HT1080 (cell line): ENCODE results near the gene RNF157. TPM values are rescaled to one million over a fixed set of nuclear protein-coding genes. Genes with fewer than 3 reads are reported as not detected.

Experiments
- DNase-seq: peaks from one replicate; pipeline ENCODE4 v3.0.0-alpha.2; 2015; ENCODE audit warnings: low read depth
- small RNA-seq: library from RNA; depleted of rRNA; stranded (forward); fragments of <200 nt; gene quantifications from one replicate; pipeline ENCODE3, GENCODE V24; 2014
- total RNA-seq: library from RNA; depleted of rRNA; stranded (reverse); fragments of >200 nt; shearing (Covaris generic); gene quantifications from 2 replicates; pipeline ENCODE4 v1.2.3, GENCODE V29; 2014; rRNA removed

RNF157 gene
- total RNA-seq, 1 experiment from 2014 or later: 0.10 TPM

DNA sequence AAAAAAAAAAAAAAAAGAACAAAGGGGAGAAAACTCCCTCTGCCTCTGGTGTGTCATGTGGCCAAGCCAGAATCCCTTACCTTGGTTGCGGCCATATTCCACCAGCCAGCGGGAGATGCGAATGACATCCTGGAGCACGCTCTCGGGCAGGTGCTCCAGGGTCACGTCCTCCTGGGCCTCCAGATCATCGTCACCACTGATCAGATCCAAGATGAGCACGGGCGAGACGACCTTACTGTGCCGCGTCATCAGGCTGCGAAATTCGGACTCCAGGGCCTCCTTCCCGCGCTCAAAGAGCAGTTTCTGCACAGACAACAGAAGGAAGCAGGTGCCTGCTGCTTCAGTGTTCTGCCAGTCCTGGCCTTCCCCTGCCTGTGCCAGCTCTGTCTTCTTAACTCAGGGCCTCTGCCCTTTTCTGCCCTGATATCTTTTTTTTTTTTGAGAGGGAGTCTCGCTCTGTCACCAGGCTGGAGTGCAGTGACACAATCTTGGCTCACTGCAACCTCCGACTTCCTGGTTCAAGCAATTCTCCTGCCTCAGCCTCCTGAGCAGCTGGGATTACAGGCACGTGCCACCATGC, 142.5 kb downstream of the RNF157 start:
- no peak for DNase-seq

DNA sequence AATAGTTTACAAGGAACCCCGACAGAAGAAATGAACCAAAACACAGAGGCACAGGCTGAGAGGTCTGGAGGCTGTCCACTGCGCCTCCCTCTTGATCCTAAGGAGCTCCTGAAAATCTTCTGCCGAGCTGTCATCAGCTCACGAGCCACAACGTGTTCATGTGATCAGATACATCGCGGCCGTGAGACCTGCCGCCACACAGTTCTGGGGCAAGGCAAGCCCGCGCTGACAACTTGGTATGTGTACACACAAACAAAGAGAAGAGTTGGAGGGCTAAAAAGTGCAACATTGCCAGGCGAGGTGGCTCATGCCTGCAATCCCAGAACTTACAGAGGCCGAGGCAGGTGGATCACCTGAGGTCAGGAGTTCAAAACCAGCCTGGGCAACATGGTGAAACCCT, 144.3 kb downstream of the RNF157 start:
- DNase-seq: no peak

DNA sequence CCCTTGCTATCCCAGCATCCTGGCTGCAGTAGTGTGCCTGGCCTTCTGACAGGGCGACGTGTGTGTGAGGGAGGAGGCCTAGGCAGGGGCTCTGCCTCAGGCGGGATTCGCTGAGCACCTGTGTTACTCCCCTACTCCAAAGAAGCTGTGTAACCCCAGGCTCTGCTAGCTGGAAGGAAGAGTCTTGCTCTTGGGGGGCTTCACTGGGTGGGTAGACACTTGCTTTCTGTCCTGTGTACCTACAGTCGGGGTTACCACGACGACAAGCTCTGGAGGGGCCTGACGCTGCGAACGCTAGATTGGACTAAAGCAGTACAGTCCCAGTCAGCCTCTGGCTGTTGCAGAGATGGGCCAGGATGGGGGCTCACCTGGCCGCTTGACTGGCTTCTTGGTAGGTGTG, 146.2 kb downstream of the RNF157 start:
- no peak for DNase-seq

DNA sequence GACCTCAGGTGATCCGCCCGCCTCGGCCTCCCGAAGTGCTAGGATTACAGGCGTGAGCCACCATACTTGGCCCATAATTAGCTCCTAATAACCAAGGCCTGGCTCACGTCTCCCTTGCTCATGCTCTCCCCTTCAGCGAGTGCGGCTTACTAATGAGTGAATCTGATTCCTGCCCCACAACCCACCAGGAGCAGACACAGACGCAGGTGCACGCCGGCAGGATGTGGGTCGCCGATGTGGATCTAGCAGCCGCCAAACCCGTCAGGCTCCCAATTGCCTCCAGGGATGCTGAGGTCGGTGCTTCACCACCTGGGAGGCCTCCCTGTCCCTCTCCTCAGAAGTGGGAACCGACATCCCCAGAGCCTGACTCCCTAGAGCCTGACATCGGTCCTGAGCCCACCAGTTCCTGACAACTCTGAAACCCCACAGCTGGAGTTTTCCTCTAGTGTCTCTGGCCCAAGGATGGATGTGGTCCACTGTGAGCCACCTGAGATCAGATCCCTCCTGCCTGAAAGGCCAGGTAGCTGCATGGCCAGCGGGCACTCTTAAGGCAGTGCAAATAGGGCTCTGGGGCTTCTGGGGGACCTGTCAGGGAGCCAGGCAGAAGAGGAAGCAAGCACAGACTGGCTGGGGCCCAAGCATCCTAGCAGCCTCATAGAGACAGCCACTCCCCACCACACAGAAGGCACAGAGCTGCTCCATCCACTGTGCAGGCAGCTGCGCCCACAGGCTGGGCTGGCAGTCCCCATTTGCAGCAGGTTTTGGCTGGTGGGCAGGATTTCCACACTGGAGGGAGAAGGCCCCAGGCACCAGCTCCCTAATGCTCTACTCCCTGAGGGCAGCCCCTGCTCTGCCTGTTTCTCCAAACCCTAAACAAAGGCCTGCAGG, 147.5 kb downstream of the RNF157 start:
- DNase-seq: no peak

Small RNAs within 50 kb of the gene (small RNA-seq; reads per million reads assigned to genes)
- gene ATP5MGP6 (not detected), gene MIR6868 (not detected)

Other genes with a start within 250 kb of the RNF157 start
- 2.1 and 3.5 TPM in 2 replicates for gene CDK3, start 239.6 kb downstream of the RNF157 start, total RNA-seq
- gene EVPL, start 213.2 kb downstream of the RNF157 start, total RNA-seq: 0.03 TPM in 1 of 2 replicates, not detected in the other
- gene SRP68, start 168.0 kb downstream of the RNF157 start, total RNA-seq: 30.5 and 55.3 TPM in 2 replicates
- gene GALR2, start 165.7 kb downstream of the RNF157 start, total RNA-seq: 0.18 TPM in 1 of 2 replicates, not detected in the other
- gene ZACN, start 161.3 kb downstream of the RNF157 start, total RNA-seq: 0.06 and 0.10 TPM in 2 replicates
- gene EXOC7, start 136.7 kb downstream of the RNF157 start, total RNA-seq: 78.6 and 82.7 TPM in 2 replicates
- gene FOXJ1, start 99.2 kb downstream of the RNF157 start, total RNA-seq: not detected in 2 replicates
- 42.5 and 65.9 TPM in 2 replicates for gene UBALD2, start 24.9 kb upstream of the RNF157 start, total RNA-seq
- gene QRICH2, start 67.8 kb upstream of the RNF157 start, total RNA-seq: 1.5 and 1.6 TPM in 2 replicates
- 20.8 and 35.2 TPM in 2 replicates for gene PRPSAP1, start 113.4 kb upstream of the RNF157 start, total RNA-seq
- gene SPHK1, start 144.1 kb upstream of the RNF157 start, total RNA-seq: 107 and 122 TPM in 2 replicates
- gene UBE2O, start 212.7 kb upstream of the RNF157 start, total RNA-seq: 17.3 and 18.9 TPM in 2 replicates
- 0.05 TPM in 1 of 2 replicates, not detected in the other for gene AANAT, start 227.1 kb upstream of the RNF157 start, total RNA-seq